Inferior parietal cortex (tissue), 1 donor: ENCODE measurements around the gene HERC6.
"Not testable (repeated sequence)": the region's sequence is repeated elsewhere in the genome, so short reads cannot be mapped to it uniquely, and the experiment has no call there.

Source experiments
- DNase-seq: peaks from one replicate; pipeline ENCODE4 v3.0.0-alpha.2; 2016; ENCODE audit errors: extremely low spot score

Gene HERC6

DNA sequence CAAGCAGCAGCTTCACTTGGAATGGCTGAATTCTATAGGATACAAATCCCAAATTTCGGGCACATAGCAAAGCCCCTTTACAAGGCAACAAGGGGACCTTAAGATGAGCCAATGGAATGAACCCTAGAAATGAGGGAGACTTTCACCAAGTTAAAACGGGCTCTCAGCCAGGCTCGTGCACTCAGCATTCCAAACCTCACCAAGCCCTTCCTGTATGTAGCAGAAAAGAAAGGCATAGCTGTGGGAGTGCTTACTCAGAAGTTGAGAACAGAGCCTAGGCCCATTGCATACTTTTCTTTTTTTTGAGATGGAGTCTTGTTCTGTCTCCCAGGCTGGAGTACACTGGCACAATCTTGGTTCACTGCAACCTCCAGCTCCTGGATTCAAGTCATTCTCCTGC, 67.5 kb downstream of the HERC6 start:
- DNase-seq = no peak

DNA sequence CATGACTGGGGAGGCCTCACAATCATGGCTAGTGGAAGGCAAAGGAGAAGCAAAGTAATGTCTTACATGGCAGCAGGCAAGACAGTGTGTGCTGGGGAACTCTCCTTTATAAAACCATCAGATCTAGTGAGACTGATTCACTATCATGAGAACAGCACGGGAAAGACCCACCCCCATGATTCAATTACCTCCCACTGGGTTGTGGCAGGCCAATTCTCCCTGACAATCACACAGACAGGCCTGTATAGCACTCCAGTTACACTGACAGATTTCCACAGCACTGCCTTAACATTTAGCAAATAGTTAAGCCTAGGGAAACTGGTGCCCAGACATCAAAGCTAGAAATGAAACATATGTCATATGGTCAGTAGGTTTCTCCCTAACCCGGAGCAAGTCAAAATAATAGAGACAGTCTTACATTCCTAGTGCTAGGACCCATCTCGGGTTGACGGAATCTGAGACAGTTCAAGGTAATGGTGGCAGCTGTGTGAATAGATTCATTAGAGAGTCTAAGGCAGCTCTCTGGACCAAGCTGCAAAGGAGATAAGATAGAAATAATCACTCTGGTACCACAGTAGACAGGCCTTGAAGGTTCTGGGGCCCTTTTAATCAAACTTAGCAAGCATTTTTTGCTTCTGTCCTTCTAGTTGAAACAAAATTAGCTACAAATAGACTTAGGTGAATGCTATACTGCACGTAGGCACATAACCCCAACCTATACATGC, 68.9 kb downstream of the HERC6 start:
- DNase-seq = no peak

DNA sequence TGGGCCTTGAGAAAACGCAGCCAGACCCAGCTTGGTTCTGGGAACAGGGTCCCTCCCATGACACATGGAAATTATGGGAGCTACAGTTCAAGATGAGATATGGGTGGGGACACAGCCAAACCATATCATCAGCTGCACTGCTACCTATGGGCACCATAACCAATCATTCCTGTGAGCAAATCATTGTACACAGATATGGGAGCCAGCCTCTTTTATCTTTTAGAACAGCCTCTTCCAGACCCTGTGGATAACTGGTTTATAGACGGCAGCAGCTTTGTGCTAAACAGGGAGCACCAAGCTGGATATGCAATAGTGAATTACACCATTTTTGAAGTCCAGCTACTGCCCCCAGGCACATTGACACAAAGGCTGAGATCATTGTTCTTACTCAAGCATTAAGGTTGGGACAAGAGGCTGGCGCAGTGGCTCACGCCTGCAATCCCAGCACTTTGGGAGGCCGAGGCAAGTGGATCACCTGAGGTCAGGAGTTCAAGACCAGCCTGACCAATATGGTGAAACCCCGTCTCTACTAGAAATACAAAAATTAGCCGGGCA, 69.6 kb downstream of the HERC6 start:
- DNase-seq = not testable (repeated sequence)

DNA sequence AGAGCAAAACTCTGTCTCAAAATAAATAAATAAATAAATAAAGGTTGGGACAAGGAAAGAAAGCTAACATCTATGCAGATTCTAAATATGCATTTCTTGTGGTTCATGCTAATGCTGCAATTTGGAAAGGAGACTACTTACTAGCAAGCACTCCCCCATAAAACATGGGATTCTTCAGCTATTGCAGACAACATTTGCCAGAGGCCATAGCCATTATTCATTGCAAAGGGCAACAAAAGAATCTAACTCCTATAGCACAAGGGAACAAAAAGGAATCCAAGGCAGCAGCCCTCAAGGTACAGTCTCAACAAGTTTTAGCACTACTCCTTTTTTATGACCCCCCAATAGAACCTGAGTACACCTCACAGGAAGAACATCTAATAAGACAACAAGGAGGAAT, 70.2 kb downstream of the HERC6 start:
- no peak for DNase-seq

DNA sequence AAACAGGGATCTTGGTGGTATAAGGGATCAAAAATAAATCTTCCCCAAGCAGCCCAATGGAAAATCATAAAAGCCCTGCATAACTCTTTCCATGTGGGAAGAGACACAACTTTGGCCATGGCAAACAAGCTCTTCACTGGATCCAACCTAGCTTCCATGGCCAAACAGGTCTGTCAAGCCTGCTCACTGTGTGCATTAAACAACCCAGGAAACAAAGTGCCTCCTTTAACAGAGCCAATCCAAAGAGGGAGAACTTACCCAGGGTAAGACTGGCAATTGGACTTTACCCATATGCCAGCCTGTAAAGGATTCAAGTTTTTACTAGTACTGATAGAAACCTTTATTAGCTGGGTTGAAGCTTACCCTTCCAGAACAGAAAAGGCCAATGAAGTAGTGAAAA, 70.6 kb downstream of the HERC6 start:
- DNase-seq = no peak

DNA sequence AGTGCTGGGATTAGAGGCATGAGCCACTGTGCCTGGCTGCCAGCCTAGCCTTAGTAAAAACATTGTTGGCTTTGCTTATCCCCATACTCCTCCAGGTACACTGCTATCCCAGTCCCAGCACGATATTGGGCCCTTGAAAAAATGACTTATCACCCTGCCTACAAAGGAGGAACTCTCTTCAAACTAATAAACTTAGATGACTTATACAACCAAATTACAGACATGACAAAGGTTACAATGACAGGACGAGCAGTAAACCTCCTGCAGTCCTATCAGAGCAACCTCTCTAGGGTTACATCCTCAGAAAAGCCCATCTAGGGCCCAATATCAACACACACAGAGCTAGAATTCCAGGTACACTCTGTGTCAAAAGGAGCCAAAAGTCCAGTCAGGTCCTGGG, 72.6 kb downstream of the HERC6 start:
- DNase-seq = no peak

DNA sequence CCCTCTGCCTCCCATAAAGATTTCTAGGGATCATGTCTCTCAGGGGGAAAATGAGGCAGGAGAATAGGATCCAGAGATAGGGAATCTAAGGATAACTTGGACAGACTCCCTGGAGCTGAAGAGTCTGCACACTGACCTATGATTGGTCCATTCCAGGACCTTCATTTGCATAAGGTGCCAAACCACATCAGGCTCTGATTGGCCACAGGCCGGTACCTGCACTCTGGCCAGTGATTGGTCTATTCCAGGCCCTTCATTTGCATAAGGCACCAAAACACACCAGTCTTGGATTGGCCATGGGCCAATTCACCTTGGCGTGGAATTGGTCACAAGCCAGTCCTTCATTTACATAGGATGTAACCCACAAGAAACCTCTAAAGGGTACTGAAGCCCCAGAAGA, 74.3 kb downstream of the HERC6 start:
- no peak for DNase-seq

DNA sequence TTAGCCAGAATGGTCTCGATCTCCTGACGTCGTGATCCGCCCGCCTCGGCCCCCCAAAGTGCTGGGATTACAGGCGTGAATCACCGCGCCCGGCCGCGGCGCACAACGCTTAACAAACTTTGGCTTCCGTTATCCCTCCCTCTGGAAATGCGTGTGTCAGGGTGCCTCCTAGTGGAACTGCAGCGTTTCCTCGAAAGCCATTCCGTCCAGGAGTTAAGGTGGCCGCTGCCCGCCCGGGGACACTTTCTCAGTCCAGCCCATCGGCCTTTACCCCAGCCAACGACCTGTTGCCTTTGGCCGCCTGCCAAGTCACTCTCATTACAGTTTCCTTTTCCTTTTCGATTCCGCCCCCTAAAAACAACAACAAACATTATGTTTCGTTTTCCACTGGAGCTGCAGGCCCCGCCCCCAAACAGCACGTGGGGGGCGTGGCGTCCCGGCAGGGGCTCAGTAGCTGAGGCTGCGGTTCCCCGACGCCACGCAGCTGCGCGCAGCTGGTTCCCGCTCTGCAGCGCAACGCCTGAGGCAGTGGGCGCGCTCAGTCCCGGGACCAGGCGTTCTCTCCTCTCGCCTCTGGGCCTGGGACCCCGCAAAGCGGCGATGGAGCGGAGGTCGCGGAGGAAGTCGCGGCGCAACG, 78.1 kb downstream of the HERC6 start, which contains the start of gene HERC5:
Gene HERC5 (plus strand): TSS at position 450 of the 637 bp plus-strand sequence. CDS start 151 bp downstream, at position 601.
- DNase-seq = peak; percentile 80

DNA sequence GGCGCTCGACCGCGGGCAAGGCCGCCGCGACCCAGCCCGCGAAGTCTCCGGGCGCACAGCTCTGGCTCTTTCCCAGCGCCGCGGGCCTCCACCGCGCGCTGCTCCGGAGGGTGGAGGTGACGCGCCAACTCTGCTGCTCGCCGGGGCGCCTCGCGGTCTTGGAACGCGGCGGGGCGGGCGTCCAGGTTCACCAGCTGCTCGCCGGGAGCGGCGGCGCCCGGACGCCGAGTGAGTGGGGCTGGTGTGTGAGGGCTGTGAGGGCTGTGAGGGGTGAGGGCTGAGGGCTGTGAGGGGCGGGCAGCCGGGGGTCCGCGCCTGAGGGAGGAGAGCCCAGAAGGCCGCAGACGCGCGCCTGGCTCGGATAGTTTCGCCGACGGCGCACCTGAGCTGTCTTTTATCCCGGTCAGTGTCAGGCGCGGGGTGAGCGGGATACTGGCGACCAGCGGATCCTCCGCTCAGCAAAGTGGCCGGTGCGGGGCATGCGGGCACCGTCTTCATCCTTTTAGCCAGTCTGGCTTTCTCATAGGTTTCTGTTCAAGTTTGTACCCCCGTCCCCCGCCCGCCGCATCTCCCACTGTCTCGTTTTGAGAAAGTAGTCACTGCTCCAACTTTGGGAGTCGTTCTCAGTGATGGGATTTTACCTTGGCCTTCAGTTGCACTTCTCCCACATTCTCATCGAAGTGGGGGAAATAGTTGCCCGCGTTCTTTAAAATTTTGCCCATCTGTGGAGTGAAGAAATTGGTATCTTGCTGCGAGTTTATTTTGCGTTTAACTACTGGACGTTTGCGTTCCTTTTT, 78.9 kb downstream of the HERC6 start:
- DNase-seq = no peak

DNA sequence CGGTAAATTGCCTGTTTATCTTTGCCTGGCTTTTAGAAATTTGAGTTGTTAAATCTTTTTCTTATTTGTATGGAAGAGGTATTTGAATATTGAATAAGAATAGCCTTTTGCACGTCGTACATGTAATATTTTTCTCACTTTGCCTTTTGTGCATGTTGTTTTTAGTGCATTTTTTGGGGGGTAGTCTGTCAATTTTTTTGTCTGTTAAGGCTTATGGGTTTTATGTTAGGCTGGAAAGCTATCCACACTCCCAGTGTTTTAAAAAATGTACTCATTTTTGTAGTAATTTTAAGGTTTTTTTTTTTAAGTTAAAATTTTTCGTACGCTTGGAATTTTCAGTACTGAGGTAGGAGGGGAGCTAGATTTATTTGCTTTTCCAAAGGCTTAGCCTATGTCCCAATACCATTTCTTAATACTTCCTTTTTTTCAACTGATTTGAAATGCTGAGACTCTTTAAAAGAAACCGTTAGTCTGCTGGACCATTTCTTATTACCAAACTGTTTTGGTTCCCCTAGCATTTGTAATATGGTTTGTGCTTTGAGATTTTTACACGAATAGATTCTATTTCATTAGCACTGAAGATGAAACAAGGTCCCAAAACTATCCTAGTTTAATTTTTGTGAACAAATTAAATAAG, 79.6 kb downstream of the HERC6 start:
- DNase-seq = no peak

DNA sequence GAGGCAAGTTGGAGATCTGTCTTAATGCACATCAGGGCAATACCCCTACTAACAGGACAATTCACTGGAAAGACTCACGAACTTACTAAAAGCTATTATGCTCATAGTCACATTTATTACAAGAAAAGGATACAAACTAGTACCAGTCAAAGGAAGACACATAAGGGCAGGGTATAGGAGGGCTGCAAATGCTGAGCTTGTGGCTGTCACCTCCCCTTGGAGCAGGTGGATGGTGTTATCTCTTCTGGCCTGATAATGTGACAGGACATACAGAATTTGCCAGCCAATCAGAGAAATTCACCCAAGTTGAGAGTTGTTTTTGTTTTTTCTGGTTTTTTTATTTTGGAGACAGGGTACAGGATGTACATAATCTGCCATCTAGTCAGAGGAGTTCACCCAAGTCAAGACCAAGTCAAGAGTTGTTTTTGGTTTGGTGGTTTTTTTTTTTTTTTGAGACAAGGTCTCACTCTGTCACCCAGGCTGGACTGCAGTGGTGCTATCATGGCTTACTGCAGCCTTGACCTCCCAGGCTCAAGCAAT, 87.1 kb downstream of the HERC6 start:
- DNase-seq = no peak

DNA sequence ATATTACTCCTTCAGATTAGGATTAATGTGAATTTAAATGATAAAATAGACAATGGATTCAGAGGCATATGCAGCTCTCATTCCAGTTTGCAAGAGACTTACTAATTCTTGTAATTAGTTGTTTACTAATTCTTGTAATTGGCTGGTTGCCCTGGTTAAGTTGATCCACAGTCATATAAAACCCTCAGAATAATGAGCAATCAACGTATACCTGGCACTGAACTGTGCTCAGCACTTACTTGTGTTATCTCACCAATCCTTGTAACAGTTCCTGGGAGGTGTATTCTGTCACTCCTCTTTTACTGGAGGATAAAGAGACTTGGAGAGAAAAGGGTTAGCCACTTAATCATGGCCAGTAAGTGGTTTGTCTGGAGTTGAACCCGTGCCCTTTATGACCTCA, 88.7 kb downstream of the HERC6 start:
- DNase-seq = no peak

DNA sequence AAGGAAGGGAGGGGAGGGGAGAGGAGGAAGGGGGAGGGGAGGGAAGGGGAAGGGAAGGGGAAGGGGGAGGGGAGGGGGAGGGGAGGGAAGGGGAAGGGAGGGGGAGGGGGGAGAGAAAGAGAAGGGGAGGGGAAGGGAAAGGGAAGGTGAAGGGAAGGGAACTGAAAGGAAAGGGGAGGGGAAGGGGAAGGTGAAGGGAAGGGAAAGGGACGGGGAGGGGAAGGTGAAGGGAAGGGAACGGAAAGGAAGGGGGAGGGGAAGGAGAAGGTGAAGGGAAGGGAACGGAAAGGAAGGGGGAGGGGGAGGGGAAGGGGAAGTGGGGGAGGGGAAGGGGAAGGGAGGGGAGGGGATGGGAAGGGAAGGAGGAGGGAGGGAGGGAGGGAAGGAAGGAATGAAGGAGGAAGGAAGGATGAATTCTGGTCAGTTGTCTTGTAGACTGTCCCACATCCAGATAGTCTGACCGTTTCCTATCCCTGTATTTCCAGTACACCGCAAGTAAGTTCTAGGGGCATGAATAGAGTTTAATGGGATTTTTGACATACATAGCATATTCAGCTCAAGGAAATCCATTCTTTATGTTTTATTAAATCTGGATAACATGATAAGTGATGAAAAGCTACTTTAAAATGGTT, 98.7 kb downstream of the HERC6 start:
- DNase-seq = no peak

DNA sequence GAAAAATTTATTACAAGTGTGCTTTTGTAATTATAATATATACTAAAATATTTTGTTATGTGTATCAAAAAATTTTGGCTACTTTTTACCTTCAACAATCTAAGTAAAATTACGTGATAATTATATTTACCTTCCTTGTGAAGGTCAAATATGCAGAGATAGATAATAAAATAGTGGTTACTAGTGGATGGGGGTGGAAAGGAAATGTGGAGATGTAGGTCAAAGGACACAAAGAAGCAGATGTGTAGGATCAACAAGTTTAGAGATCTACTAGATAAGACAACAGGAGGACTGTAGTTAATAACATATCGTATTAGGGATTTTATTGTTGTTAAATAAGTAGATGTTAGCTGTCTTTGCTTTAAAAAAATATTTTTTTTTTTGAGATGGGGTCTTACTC, 99.6 kb downstream of the HERC6 start:
- no peak for DNase-seq

DNA sequence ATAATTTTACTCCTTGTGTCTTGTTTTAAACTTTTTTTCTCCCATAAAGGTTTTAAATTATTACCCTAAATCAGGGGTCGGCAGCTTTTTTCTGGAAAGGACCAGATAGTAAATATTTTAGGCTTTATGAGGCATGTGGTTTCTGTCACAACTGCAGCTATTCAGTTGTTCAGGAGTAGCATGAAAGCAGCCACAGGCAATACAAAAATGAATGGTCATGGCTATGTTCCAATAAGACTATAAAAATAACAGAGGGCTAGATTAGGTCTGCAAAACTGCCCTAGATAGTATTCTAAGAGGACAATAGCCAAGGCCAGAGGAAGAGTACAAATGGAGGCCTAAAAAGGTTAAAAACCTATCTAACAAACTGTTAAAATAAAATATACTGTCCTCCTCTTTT, 102.9 kb downstream of the HERC6 start:
- no peak for DNase-seq

DNA sequence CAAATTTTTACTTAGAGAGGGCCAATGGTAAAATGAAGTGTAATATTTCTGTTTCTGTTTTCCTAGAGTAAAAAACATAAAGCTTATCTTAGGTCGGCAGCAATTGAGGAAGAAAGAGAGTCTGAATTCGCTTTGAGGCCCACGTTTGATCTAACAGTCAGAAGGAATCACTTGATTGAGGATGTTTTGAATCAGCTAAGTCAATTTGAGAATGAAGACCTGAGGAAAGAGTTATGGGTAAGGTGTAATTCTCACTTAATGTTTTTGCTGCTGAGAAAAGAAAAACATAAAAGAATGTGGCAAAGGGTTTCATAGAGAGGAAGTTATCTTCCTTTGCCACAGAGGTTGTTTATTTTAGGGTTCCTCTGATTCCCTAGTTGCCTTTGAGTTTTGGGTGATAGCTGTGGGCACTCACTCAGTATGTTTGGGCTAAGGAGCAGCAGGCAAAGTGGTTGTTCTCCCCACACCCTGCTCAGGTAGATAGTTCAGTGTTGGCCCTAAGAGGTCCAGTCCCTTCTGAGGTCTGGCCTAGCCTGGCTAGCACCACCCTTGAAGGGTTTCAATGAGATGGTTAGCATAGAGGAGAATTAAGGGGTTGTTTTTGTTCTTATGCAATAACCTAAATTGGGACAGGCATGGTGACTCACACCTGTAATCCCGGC, 110.6 kb downstream of the HERC6 start:
- no peak for DNase-seq
